SK-N-MC (cell line): Measurements from ENCODE around the gene COL8A2.

ENCODE experiments used
- DNase-seq: peaks from one replicate; pipeline ENCODE4 v3.0.0-alpha.2; 2011; ENCODE audit warnings: low read depth, low spot score
- H3K27ac ChIP-seq: fragments of 200-600 bp; sonication (generic); 2 replicates; pipeline ENCODE4 v1.5.1; 2016; ENCODE audit warnings: mixed run types
- H3K36me3 ChIP-seq: fragments of 200-600 bp; sonication (generic); 2 replicates; pipeline ENCODE4 v1.6.1; 2017; ENCODE audit warnings: antibody characterized with exemption, low read length, mixed read lengths; ENCODE audit not compliant: insufficient read depth
- H3K4me3 ChIP-seq: fragments of 200-600 bp; sonication (generic); 2 replicates; pipeline ENCODE4 v1.5.1; 2016
- H3K9ac ChIP-seq: fragments of 200-600 bp; sonication (generic); 2 replicates; pipeline ENCODE4 v1.8.0; 2017; ENCODE audit warnings: mixed run types, mixed read lengths; ENCODE audit not compliant: insufficient read length
- H3K9me3 ChIP-seq: fragments of 200-600 bp; sonication (generic); 2 replicates; pipeline ENCODE4 v1.6.1; 2017; ENCODE audit warnings: low read depth, mild to moderate bottlenecking, antibody characterized with exemption, low read length, moderate library complexity, mixed read lengths
- EZH2 ChIP-seq: fragments of 200-600 bp; sonication (generic); IDR thresholded peaks from one replicate; pipeline ENCODE4 v1.6.1; 2017; ENCODE audit warnings: antibody characterized with exemption
- FOXP2 ChIP-seq: optimal IDR thresholded peaks from 2 replicates; pipeline ENCODE3; 2011; ENCODE audit warnings: mild to moderate bottlenecking, moderate library complexity; ENCODE audit not compliant: insufficient read depth; ENCODE audit errors: extremely low read length, control extremely low read depth
- POLR2AphosphoS5 ChIP-seq: IDR thresholded peaks from 2 replicates; pipeline ENCODE4 v1.6.1; 2012; ENCODE audit warnings: mild to moderate bottlenecking, low read depth, low read length, borderline replicate concordance

The COL8A2 gene

GRCh38 chr1:36068866-36069265 is 56.2 kb downstream of the COL8A2 start:
- no peak for DNase-seq
- TF ChIP-seq EZH2 (no peak), FOXP2 (no peak), POLR2AphosphoS5 (no peak)
- Histone ChIP-seq H3K36me3 (no peaks in the 10 kb centered on the region; the same call in 1 of the 2 replicates), H3K27ac (no peak overlapping the region), H3K9ac (no peak overlapping the region), H3K9me3 (no peaks in the 10 kb centered on the region; the same call in 1 of the 2 replicates), H3K4me3 (no peak overlapping the region)

GRCh38 chr1:36067871-36068270 is 57.2 kb downstream of the COL8A2 start:
- Histone ChIP-seq H3K27ac (no peak overlapping the region), H3K9me3 (no peaks in the 10 kb centered on the region; the same call in 1 of the 2 replicates), H3K4me3 (no peak overlapping the region), H3K9ac (no peak overlapping the region), H3K36me3 (no peaks in the 10 kb centered on the region; the same call in 1 of the 2 replicates)
- no peak for DNase-seq
- TF ChIP-seq EZH2 (no peak), FOXP2 (no peak)

GRCh38 chr1:36062315-36062714 is 62.7 kb downstream of the COL8A2 start:
- Histone ChIP-seq H3K4me3 (no peak overlapping the region), H3K9ac (no peak overlapping the region)

GRCh38 chr1:36055706-36056105 is 69.3 kb downstream of the COL8A2 start:
- no peak for DNase-seq
- Histone ChIP-seq H3K9me3 (no peaks in the 10 kb centered on the region), H3K36me3 (0 out of 2 replicates have a peak, but pooled peaks cover 2% of the 10 kb centered on the region), H3K4me3 (no peak overlapping the region), H3K27ac (no peak overlapping the region), H3K9ac (no peak overlapping the region)
- no peak for TF ChIP-seq POLR2AphosphoS5
- no peak for TF ChIP-seq FOXP2
- no peak for TF ChIP-seq EZH2

More at GRCh38 chr1:36062315-36062714, 62.7 kb downstream of the COL8A2 start:
- no peak for DNase-seq
- Histone ChIP-seq H3K9me3 (no peaks in the 10 kb centered on the region), H3K36me3 (no peaks in the 10 kb centered on the region; the same call in 1 of the 2 replicates), H3K27ac (no peak overlapping the region)
- TF ChIP-seq FOXP2 (no peak), POLR2AphosphoS5 (no peak), EZH2 (no peak)

- no peak overlapping the region for H3K4me3 ChIP-seq
- TF ChIP-seq FOXP2 (no peak), POLR2AphosphoS5 (no peak), EZH2 (no peak)
- H3K9me3 ChIP-seq: no peaks in the 10 kb centered on the region
- 0 out of 2 replicates have a peak, but pooled peaks cover 2% of the 10 kb centered on the region for H3K36me3 ChIP-seq
- H3K9ac ChIP-seq: no peak overlapping the region
- H3K27ac ChIP-seq: no peak overlapping the region
- no peak for DNase-seq
Measured at GRCh38 chr1:36053978-36054377, 71.0 kb downstream of the COL8A2 start.

GRCh38 chr1:36051821-36052220 is 73.2 kb downstream of the COL8A2 start:
- no peak overlapping the region for H3K4me3 ChIP-seq
- no peak for DNase-seq

More at GRCh38 chr1:36051821-36052220, 73.2 kb downstream of the COL8A2 start:
- TF ChIP-seq POLR2AphosphoS5 (no peak), EZH2 (no peak), FOXP2 (no peak)
- Histone ChIP-seq H3K36me3 (peaks cover 21% of the 10 kb centered on the region), H3K27ac (no peak overlapping the region), H3K9ac (no peak overlapping the region), H3K9me3 (no peaks in the 10 kb centered on the region)
